Adrenal gland (tissue), 12 donors: ENCODE data around the gene FMN2. TPM values are rescaled to one million over a fixed set of nuclear protein-coding genes. Genes with fewer than 3 reads are reported as not detected.

Experiments used
- DNase-seq, 7 donors: peaks; one replicate each; pipeline ENCODE4 v3.0.0-alpha.2; 2019 to 2020
- H3K27ac ChIP-seq, 5 donors: fragments of 200-600 bp; sonication (generic) in 4 of 5; 1 replicate in 3 of 5; 2 replicates in 2 of 5; pipeline versions ENCODE4 v1.5.1 to v1.8.0; 2016 to 2020; ENCODE audit warnings: mild to moderate bottlenecking in 1 of 5
- H3K27me3 ChIP-seq: fragments of 200-600 bp; 2 replicates; pipeline ENCODE4 v1.8.0; 2021
- H3K36me3 ChIP-seq, 2 donors: fragments of 200-600 bp; replicated peaks in 1 of 2; 1 replicate in 1 of 2; 2 replicates in 1 of 2; pipeline versions ENCODE4 v1.5.1 to v1.8.0; 2018 to 2022
- H3K4me1 ChIP-seq, 2 donors: fragments of 200-600 bp; replicated peaks in 1 of 2; 1 replicate in 1 of 2; 2 replicates in 1 of 2; pipeline versions ENCODE4 v1.5.1 to v1.8.0; 2018 to 2021
- H3K4me3 ChIP-seq, 4 donors: fragments of 200-600 bp; sonication (generic) in 3 of 4; one replicate each; pipeline ENCODE4 v1.5.1; 2016 to 2018
- H3K9me3 ChIP-seq, 3 donors: fragments of 200-600 bp; sonication (generic) in 1 of 3; replicated peaks in 1 of 3; 1 replicate in 2 of 3; 2 replicates in 1 of 3; pipeline versions ENCODE4 v1.5.1 to v1.8.0; 2016 to 2021
- CTCF ChIP-seq, 6 experiments: fragments of 450-650 bp in 4 of 6; fragments of 200-600 bp in 2 of 6; sonication (generic) in 1 of 6; IDR thresholded peaks; 1 replicate in 5 of 6; 2 replicates in 1 of 6; pipeline versions ENCODE4 v1.5.1 to v1.8.0; 2016 to 2021; ENCODE audit warnings: antibody characterized with exemption in 6 of 6, mild to moderate bottlenecking in 2 of 6, moderate library complexity in 1 of 6
- POLR2A ChIP-seq, 2 donors: fragments of 450-650 bp; IDR thresholded peaks; one replicate each; pipeline ENCODE4 v1.6.1; 2017; ENCODE audit warnings: antibody characterized with exemption in 2 of 2, mild to moderate bottlenecking in 2 of 2, moderate library complexity in 1 of 2
- WGBS, 4 donors: extraction: QIAGEN DNeasy Blood & Tissue Kit in 2 of 4; methylation state at CpG; one replicate each; pipeline versions ENCODE4 v1.1.5 to v1.1.7; 2013 to 2017; 5-methylcytosine and 5-hydroxymethylcytosine counted together
- intact Hi-C, 2 donors: fragments of 100-400 bp; cut with DNase I; formaldehyde crosslinking; loops; one replicate each; pipeline versions ENCODE4 v1.14.1 to v1.15.0; 2022 to 2023
- polyA plus RNA-seq, 3 donors: library from polyadenylated mRNA; stranded (reverse); fragments of 200-250 nt in 2 of 3; fragments of 350-450 nt in 1 of 3; fragmentation: Illumina TruSeq in 1 of 3; extraction: RNeasy Lipid Tissue Mini Kit (QIAGEN cat#74804) in 1 of 3; gene quantifications; one replicate each; pipeline ENCODE4 v1.2.3, GENCODE V29; 2013 to 2014
- total RNA-seq, 9 donors: library from RNA; depleted of rRNA in 4 of 9; stranded (reverse); fragments of >200 nt in 4 of 9; fragments of 120-200 nt in 1 of 9; fragmentation: NEBNext Ultra II Directional in 1 of 9; extraction: Animal tissue kit (Norgen Biotek cat#: 25700) in 1 of 9; gene quantifications; one replicate each; pipeline versions ENCODE4 v1.1.0 to v1.2.4, GENCODE V29; 2013 to 2023
- donor health status: healthy with polysubstance abuse.
- donor health status: Bipolar disorder and iron deficiency.
- donor health status: DM: yes; HTN: yes; CAD: no.
- donor health status: DM: no; HTN: no; CAD: no.
- donor health status: DM: no; HTN: no; CAD: no.
- donor health status: DM: yes; HTN: yes; CAD: no.

The FMN2 gene
- total and polyA plus RNA-seq, 12 donors, result 0.69 to 9.8 (median 3.1) TPM

- H3K27ac ChIP-seq, result no peak overlapping the region
- H3K27me3 ChIP-seq, result no peaks in the 10 kb centered on the region
- TF ChIP-seq CTCF (IDR thresholded peaks at IDR 0.05), result no peak
- TF ChIP-seq POLR2A (IDR thresholded peaks at IDR 0.05), result no peak
- H3K4me3 ChIP-seq, result no peak overlapping the region
- no peak for DNase-seq
- no peaks in the 10 kb centered on the region for H3K9me3 ChIP-seq
- H3K36me3 ChIP-seq, result no peaks in the 10 kb centered on the region
- WGBS, 4 donors, result 72 to 78% (median 73%) methylated on average over 7 of the region's 7 CpGs
- H3K4me1 ChIP-seq, result no peaks in the 10 kb centered on the region
- intact Hi-C loops, result no loop called here
These were observed 333.2 kb downstream of the FMN2 start for GRCh38 chr1:240424740-240425464.

GRCh38 chr1:240426051-240426450 is 334.4 kb downstream of the FMN2 start:
- H3K27ac ChIP-seq, result no peak overlapping the region
- no peak for TF ChIP-seq POLR2A (IDR thresholded peaks at IDR 0.05)
- H3K4me1 ChIP-seq, result no peaks in the 10 kb centered on the region
- H3K27me3 ChIP-seq, result no peaks in the 10 kb centered on the region
- H3K36me3 ChIP-seq, result no peaks in the 10 kb centered on the region
- 69 to 84% (median 79%) methylated on average over 2 of the region's 2 CpGs for WGBS, 4 donors
- DNase-seq, result no peak
- H3K4me3 ChIP-seq, result no peak overlapping the region
- H3K9me3 ChIP-seq, result no peaks in the 10 kb centered on the region
- intact Hi-C loops, result no loop called here

DNA sequence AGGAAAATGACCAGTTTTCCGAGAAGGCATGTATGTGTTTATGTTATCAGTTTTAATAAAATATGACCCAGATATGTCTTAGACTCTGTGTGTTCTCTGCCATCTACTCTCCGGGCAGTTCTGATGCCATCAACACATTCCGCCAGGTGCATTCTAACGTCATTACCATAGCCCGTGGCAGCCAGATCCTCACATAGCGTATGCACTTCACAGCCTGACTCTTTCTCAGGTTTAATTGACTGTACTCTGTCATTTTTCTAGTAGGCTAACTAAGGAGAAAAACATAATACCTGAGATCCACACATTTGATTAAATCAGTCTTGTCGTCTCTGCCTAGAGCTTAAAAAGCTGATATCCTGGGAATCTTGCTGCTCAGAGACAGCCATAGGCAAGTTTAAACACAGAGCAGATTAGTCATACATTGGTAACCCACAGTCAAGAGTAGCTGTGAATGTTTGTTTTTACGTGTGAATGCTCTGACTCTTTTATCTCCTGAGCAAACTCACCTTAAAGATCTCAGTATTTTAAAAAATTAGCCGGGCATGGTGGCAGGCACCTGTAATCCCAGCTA is 344.4 kb downstream of the FMN2 start:
- TF ChIP-seq POLR2A (IDR thresholded peaks at IDR 0.05) (no peak), CTCF (IDR thresholded peaks at IDR 0.05) (no peak)
- Histone ChIP-seq H3K27ac (no peak overlapping the region), H3K4me1 (no peaks in the 10 kb centered on the region), H3K9me3 (no peaks in the 10 kb centered on the region), H3K4me3 (no peak overlapping the region), H3K27me3 (no peaks in the 10 kb centered on the region), H3K36me3 (no peaks in the 10 kb centered on the region)
- WGBS, 4 donors, result 80 to 86% (median 83%) methylated on average over 9 of the region's 9 CpGs
- DNase-seq, result no peak
- intact Hi-C loops, result no loop called here

DNA sequence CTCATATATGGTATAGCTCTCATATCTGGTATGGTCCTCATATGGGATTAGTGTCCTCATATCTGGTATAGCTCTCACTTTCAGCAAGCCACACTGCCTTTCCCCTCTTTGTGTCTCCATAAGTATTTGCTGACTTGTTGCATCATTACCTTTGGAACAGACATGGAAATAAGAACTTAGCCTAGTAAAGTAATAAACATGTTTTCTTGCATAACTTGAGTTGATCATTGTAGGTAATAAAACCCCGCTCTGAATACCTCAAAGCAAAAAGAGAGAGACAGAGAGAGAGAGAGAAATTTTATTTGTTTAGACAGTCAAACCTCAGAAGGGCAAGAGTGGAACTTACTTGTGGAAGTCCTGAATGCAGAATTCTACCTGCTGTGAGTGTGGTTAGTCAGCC is 350.0 kb downstream of the FMN2 start:
- Histone ChIP-seq H3K9me3 (no peaks in the 10 kb centered on the region), H3K27me3 (no peaks in the 10 kb centered on the region), H3K4me1 (no peaks in the 10 kb centered on the region), H3K27ac (no peak overlapping the region), H3K36me3 (no peaks in the 10 kb centered on the region), H3K4me3 (no peak overlapping the region)
- no peak for TF ChIP-seq CTCF (IDR thresholded peaks at IDR 0.05)
- TF ChIP-seq POLR2A (IDR thresholded peaks at IDR 0.05), result no peak
- no peak for DNase-seq
- WGBS, 4 donors, result 85 to 95% (median 89%) methylated on average over 1 of the region's 1 CpG
- intact Hi-C loops, result no loop called here

- Histone ChIP-seq H3K27ac (no peak overlapping the region), H3K9me3 (no peaks in the 10 kb centered on the region), H3K36me3 (no peaks in the 10 kb centered on the region), H3K27me3 (no peaks in the 10 kb centered on the region), H3K4me3 (no peak overlapping the region), H3K4me1 (no peaks in the 10 kb centered on the region)
- no peak for TF ChIP-seq POLR2A (IDR thresholded peaks at IDR 0.05)
- no peak for TF ChIP-seq CTCF (IDR thresholded peaks at IDR 0.05)
- WGBS, 4 donors, result 80 to 86% (median 82%) methylated on average over 3 of the region's 3 CpGs
- no peak for DNase-seq
- intact Hi-C loops, result no loop called here
These were observed 353.7 kb downstream of the FMN2 start for GRCh38 chr1:240445369-240445768.
